Stimulated activated CD4-positive, alpha-beta T cell treated with anti-CD3 and anti-CD28 coated beads, Interleukin-1b, Interleukin-23, amount 100 ng/mL, for 4 hours (primary cell): ENCODE data around the gene PPP1R7.

Source experiments
- DNase-seq, 2 donors: peaks; one replicate each; pipeline ENCODE4 v3.0.0-alpha.2; 2020; ENCODE audit warnings: low read depth in 2 of 2

The PPP1R7 gene

DNA sequence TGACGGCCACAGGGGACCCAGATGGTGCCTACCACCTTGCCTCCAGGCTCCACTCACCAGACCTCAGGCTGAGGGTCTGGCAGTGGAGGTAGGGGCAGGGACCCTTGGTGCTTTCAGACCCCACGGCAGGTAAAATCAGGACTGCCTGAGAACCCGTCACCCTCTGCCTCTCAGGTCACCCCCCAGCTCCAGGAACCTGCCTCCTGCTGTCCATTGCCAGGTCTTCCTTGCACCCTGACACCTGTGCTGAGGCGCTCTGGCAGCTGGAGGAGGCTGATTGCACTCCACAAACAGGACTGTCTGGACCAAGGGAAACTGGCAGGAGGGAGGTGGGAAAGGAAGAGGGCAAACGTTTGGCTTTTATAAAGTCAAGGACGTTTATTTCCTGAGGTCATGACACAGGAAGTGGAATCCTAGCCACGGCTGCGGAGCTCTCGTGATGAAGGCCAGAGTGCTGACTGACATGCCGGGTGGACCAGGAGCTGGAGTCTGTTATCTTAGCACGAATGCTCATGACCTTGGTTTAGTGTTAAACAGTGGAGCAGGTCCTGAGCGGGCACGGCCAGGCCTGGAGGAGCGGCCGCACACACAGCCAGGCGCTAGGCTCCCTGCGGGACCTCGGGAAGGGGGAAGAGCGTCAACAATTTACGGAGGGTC lies 78.7 kb downstream of the PPP1R7 start:
- DNase-seq: no peak

DNA sequence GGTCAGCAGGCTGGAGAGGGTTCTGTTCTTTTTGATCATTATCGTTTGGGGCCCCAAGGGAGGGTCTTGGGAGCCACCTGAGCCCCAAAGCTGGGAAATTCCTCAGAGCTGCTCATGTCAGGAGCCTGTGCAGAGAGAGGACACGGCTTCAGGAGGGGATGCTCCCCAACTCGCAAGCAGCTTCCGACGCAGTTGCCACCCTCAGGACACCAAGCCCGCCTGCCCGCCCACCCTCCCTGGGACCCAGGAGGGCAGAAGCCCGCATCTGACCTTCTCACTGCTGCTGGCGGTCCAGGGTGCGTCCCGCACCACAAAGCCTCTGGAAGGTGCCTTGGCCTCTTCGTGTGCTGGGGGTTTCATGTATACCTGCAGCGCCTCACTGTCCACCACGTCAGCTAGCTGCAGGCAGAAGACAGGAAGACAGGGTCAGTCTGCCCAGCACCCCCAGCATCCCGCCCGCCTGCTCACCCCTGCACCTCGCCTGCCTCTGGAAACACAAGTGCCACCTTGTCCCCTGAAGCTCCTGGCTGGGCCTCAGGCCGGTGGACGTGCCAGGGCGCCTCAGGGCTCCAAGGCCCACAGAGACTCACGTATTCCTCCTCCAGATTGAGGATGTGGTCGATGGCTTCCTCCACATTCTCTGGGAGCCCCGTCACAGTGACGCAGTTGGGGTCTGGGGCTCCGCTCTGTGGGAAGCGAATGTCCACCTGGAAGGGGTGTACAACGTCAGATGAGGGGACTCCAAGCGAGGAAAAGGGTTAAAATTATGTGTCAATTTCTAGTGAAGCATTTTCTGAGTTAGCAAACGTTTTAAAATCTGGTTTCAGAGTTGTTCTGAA lies 79.5 kb downstream of the PPP1R7 start:
- DNase-seq: no peak

DNA sequence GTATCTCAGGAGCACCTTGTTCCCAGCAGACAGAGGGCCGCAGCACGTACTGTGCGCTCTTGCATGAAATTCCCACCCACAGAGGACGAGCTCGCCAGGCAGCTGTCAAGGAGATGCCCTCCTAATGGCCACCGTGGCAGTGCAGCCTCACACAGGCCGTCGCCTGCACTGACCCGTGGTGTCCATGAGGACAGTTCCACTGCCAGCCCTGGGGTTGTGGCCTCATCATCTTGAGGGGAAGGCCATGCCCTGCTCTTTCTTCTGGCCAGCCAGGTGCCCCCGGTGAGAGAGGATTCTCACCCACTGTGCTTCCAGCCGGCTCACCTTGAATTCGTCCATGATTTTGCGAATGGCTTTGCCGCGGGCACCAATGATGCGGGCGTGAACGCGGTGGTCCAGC lies 80.2 kb downstream of the PPP1R7 start:
- no peak for DNase-seq

DNA sequence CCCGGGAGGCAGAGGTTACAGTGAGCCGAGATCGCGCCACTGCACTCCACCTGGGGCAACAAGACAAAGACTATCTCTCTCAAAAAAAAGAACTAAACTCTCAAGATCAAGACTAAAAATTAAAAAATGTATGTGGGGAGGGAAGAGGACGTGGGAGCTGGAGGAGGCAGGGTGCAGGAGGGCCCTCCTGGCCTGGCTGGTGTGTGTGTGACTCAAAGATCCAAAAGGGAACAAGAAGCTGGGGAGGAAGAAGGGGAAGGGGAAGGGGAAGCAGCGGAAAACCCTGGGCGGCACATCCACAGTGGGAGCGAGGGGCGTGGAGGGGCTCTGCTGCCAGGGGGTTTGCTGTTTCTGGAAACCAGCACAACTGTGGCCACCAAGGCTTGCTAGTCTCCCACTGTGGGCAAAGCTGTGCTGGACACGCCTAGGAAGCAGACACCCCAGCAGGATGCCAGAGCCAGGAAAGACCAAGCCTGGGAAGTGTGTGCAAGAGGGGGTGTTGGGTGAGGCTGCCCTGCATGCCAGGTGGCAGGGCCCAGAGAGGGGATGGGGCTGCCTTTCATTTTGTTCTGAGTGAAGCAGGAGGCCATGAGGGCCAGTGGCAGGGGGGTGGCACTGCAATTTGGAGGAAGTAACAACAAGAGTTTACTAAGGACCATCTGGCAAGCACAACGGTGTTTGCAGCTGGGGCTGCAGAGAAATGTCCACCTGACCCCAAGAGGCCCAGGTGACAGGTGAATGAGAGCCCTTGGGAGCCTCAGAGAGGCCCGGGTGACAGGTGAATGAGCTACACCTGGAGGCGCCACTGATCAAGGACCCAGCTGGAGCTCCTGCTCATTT lies 82.7 kb downstream of the PPP1R7 start:
- DNase-seq: no peak
